ENCODE measurements around the gene BIRC5.
"Not testable (repeated sequence)": the region's sequence is repeated elsewhere in the genome, so short reads cannot be mapped to it uniquely, and the experiment has no call there.

The BIRC5 gene

GRCh38 chr17:78240012-78240655 is 26.1 kb downstream of the BIRC5 start:
- no peak for DNase-seq (ENCODE audit: low spot score)

GRCh38 chr17:78240839-78241238 is 26.8 kb downstream of the BIRC5 start:
- DNase-seq (ENCODE audit: low spot score) = no peak

- DNase-seq (ENCODE audit: low spot score) = peak; percentile 60
Measured at GRCh38 chr17:78241277-78242023, 27.4 kb downstream of the BIRC5 start.

GRCh38 chr17:78242024-78242742 is 28.1 kb downstream of the BIRC5 start:
- DNase-seq (ENCODE audit: low spot score) = peak; percentile 72

- no peak for DNase-seq (ENCODE audit: low spot score)
Measured at GRCh38 chr17:78247304-78247703, 33.3 kb downstream of the BIRC5 start.

- DNase-seq (ENCODE audit: low spot score) = no peak
Measured at GRCh38 chr17:78248051-78248914, 34.2 kb downstream of the BIRC5 start.

GRCh38 chr17:78249074-78249817 is 35.2 kb downstream of the BIRC5 start:
- DNase-seq (ENCODE audit: low spot score) = no peak

GRCh38 chr17:78249818-78250806 is 36.1 kb downstream of the BIRC5 start:
- no peak for DNase-seq (ENCODE audit: low spot score)

GRCh38 chr17:78250891-78251772 is 37.1 kb downstream of the BIRC5 start:
- peak; percentile 91 for DNase-seq (ENCODE audit: low spot score)

GRCh38 chr17:78251773-78252103 is 37.7 kb downstream of the BIRC5 start:
- DNase-seq (ENCODE audit: low spot score) = no peak

GRCh38 chr17:78252111-78252634 is 38.1 kb downstream of the BIRC5 start:
- DNase-seq (ENCODE audit: low spot score) = peak; percentile 84

GRCh38 chr17:78252701-78253635 is 38.9 kb downstream of the BIRC5 start:
- no peak for DNase-seq (ENCODE audit: low spot score)

- DNase-seq (ENCODE audit: low spot score) = not testable (repeated sequence)
Measured at GRCh38 chr17:78253636-78253945, 39.5 kb downstream of the BIRC5 start.

- peak; percentile 84 for DNase-seq (ENCODE audit: low spot score)
Measured at GRCh38 chr17:78253946-78254672, 40.1 kb downstream of the BIRC5 start.

- DNase-seq (ENCODE audit: low spot score) = no peak
Measured at GRCh38 chr17:78255029-78255656, 41.1 kb downstream of the BIRC5 start.

GRCh38 chr17:78255953-78256706 is 42.1 kb downstream of the BIRC5 start:
- no peak for DNase-seq (ENCODE audit: low spot score)
